Measurements from ENCODE around the gene SP100. TPM values are rescaled to one million over a fixed set of nuclear protein-coding genes. Genes with fewer than 3 reads are reported as not detected.
"Not testable (repeated sequence)": the region's sequence is repeated elsewhere in the genome, so short reads cannot be mapped to it uniquely, and the experiment has no call there.

SP100 gene
- total RNA-seq, 1 donor from 2014 or later, result 64.8 TPM

- Histone ChIP-seq H3K4me1 (peaks cover 41% of the 10 kb centered on the region), H3K4me3 (no peak overlapping the region), H3K36me3 (peaks cover 0 to 6% of the 10 kb centered on the region in 2 donors), H3K9me3 (no peaks in the 10 kb centered on the region), H3K27me3 (no peaks in the 10 kb centered on the region), H3K27ac (peak overlapping the region; percentile 48)
- peak in 1 of 2 donors; percentile 55 for TF ChIP-seq POLR2AphosphoS5 (IDR thresholded peaks at IDR 0.05; ENCODE audit: insufficient read depth in 1 of 2, low read depth in 1 of 2)
- TF ChIP-seq, protein P1, sequence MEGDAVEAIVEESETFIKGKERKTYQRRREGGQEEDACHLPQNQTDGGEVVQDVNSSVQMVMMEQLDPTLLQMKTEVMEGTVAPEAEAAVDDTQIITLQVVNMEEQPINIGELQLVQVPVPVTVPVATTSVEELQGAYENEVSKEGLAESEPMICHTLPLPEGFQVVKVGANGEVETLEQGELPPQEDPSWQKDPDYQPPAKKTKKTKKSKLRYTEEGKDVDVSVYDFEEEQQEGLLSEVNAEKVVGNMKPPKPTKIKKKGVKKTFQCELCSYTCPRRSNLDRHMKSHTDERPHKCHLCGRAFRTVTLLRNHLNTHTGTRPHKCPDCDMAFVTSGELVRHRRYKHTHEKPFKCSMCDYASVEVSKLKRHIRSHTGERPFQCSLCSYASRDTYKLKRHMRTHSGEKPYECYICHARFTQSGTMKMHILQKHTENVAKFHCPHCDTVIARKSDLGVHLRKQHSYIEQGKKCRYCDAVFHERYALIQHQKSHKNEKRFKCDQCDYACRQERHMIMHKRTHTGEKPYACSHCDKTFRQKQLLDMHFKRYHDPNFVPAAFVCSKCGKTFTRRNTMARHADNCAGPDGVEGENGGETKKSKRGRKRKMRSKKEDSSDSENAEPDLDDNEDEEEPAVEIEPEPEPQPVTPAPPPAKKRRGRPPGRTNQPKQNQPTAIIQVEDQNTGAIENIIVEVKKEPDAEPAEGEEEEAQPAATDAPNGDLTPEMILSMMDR (IDR thresholded peaks at IDR 0.05), result no peak
- intact Hi-C loops (cut with DNase I), result no loop called here
- DNase-seq (ENCODE audit: extremely low spot score in 2 of 2), result no peak
Observed at GRCh38 chr2:230408244-230408842, 7.7 kb upstream of the SP100 start.

GRCh38 chr2:230409316-230409715 is 6.7 kb upstream of the SP100 start:
- TF ChIP-seq POLR2AphosphoS5 (IDR thresholded peaks at IDR 0.05; ENCODE audit: insufficient read depth in 1 of 2, low read depth in 1 of 2), result peak in 1 of 2 donors; percentile 16

DNA sequence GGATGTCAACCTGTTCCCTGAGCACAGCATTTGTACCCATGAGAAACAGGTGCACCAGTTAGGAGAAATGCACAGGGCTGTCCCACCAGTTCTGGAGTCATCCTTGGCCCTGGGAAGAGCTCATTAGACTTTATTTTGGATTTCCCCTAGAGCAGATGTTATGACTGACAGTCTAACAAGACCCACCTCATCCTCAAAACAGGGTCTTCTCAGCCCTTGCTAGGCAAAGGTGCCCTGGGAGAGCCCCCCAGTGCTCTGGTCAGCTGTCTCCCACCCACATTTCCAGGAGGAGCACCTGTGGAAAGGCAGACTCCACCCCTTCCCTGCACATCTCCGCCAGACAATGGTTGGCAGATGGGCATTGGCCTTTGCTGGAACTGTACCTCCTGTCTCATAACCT is 5.7 kb upstream of the SP100 start:
- no peak for DNase-seq (ENCODE audit: extremely low spot score in 2 of 2)
- Histone ChIP-seq H3K36me3 (no peaks in the 10 kb centered on the region), H3K4me1 (peaks cover 54% of the 10 kb centered on the region), H3K27me3 (no peaks in the 10 kb centered on the region), H3K4me3 (no peak overlapping the region), H3K9me3 (no peaks in the 10 kb centered on the region), H3K27ac (no peak overlapping the region)
- intact Hi-C loops (cut with DNase I), result no loop called here
- no peak for TF ChIP-seq POLR2A (IDR thresholded peaks at IDR 0.05)
- TF ChIP-seq, protein P1 (IDR thresholded peaks at IDR 0.05), result no peak
- no peak for TF ChIP-seq POLR2AphosphoS5 (IDR thresholded peaks at IDR 0.05; ENCODE audit: insufficient read depth in 1 of 2, low read depth in 1 of 2)

More at GRCh38 chr2:230409316-230409715, 6.7 kb upstream of the SP100 start:
- H3K36me3 ChIP-seq; H3K4me3 ChIP-seq; H3K9me3 ChIP-seq; intact Hi-C loops (cut with DNase I); H3K27me3 ChIP-seq; DNase-seq (ENCODE audit: extremely low spot score in 2 of 2): not testable (repeated sequence)
- peaks cover 44% of the 10 kb centered on the region for H3K4me1 ChIP-seq
- H3K27ac ChIP-seq, result peak overlapping the region; percentile 48

- DNase-seq (ENCODE audit: extremely low spot score in 2 of 2), result no peak
- peak overlapping the region; percentile 76 to 77 for H3K4me3 ChIP-seq
- H3K36me3 ChIP-seq, result no peaks in the 10 kb centered on the region
- H3K4me1 ChIP-seq, result peaks cover 61% of the 10 kb centered on the region
- no peaks in the 10 kb centered on the region for H3K9me3 ChIP-seq
- TF ChIP-seq POLR2AphosphoS5 (IDR thresholded peaks at IDR 0.05; ENCODE audit: insufficient read depth in 1 of 2, low read depth in 1 of 2), result no peak
- intact Hi-C loops (cut with DNase I), result no loop called here
- H3K27ac ChIP-seq, result peak overlapping the region; percentile 91
- no peaks in the 10 kb centered on the region for H3K27me3 ChIP-seq
Observed at GRCh38 chr2:230410861-230411569, 5.0 kb upstream of the SP100 start.

- TF ChIP-seq POLR2AphosphoS5 (IDR thresholded peaks at IDR 0.05; ENCODE audit: insufficient read depth in 1 of 2, low read depth in 1 of 2), result peak; percentile 14 to 75
- TF ChIP-seq, protein P1 (IDR thresholded peaks at IDR 0.05), result no peak
- peaks cover 65% of the 10 kb centered on the region for H3K4me1 ChIP-seq
- intact Hi-C loops (cut with DNase I), result no loop called here
- H3K27ac ChIP-seq, result peak overlapping the region; percentile 91
- DNase-seq (ENCODE audit: extremely low spot score in 2 of 2), result no peak
- H3K36me3 ChIP-seq, result no peaks in the 10 kb centered on the region
- H3K27me3 ChIP-seq, result no peaks in the 10 kb centered on the region
- peak overlapping the region; percentile 76 to 77 for H3K4me3 ChIP-seq
- H3K9me3 ChIP-seq, result no peaks in the 10 kb centered on the region
Observed at GRCh38 chr2:230411570-230412370, 4.2 kb upstream of the SP100 start.

Data from vagina (tissue), 2 donors.